CD4-positive, alpha-beta T cell treated with Interleukin-2 at 100 ng/mL for 4 hours (primary cell): Measurements from ENCODE around the gene C16orf78.

ENCODE experiments used
- DNase-seq: peaks from one replicate; pipeline ENCODE4 v3.0.0-alpha.2; 2020; ENCODE audit warnings: low spot score

Gene C16orf78

DNA sequence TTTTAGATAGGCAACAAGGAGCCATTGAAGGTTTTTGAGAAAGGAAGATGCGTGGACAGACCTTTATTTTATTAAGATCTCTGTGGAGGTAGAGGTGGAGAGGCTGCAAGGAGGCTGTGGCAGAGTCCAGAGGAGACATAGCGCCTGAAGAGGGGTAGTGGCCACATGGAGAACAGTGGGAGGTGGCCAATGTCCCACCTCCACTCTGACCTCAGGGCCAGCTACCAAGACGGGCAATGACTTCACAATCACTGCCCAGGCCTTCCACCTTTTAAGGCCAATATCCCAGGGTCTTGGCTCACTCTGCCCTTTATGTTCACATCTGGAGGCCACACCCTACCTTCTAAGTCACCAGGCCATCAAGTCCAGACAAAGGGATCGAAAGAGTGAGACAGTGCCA is at the start of gene C16orf78:
Gene C16orf78, plus strand, starts transcription at position 301 of the 400 bp plus-strand sequence. CDS start 136 bp downstream, outside the sequence.
- no peak for DNase-seq

DNA sequence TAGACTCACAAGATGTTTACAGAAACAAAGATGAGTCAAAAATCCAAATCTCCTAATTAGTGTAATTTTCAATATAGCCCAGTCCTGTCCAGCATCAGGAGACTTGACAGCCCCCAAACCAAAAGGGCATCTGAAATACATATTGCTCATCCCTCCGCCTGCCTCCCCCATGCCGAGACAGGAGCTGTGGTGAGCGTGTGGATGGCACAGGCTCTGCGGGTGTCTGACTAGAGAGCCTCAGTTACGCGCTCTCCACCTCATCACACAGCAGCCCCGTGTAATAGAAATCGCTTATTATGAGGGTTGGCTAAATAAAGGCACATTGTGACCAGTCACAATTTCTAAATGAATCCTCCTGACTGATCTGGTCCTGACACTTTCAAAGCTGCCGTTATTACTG is 48.9 kb upstream of the C16orf78 start:
- no peak for DNase-seq

GRCh38 chr16:49327466-49327865 is 46.1 kb upstream of the C16orf78 start:
- no peak for DNase-seq

DNA sequence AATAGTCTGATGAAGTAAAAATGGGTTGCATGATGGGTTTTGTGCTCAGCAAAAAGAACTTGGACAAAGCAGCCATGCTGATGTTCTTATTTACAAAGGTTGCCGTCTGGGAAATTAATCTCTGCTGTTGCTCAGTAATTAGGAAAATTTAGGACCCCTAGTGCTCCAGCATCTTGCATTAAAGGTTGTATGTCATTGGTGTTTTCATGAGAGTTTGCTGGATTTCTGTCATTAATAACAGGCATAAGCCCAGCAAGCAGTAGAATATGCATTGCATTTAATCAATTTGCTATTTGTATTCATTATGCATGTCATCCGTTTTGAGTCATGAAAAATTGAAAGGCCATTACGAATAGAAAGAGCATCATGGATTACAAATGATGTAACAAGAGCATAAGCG is 45.3 kb upstream of the C16orf78 start:
- no peak for DNase-seq

GRCh38 chr16:49330562-49331201 is 42.9 kb upstream of the C16orf78 start:
- DNase-seq: no peak

DNA sequence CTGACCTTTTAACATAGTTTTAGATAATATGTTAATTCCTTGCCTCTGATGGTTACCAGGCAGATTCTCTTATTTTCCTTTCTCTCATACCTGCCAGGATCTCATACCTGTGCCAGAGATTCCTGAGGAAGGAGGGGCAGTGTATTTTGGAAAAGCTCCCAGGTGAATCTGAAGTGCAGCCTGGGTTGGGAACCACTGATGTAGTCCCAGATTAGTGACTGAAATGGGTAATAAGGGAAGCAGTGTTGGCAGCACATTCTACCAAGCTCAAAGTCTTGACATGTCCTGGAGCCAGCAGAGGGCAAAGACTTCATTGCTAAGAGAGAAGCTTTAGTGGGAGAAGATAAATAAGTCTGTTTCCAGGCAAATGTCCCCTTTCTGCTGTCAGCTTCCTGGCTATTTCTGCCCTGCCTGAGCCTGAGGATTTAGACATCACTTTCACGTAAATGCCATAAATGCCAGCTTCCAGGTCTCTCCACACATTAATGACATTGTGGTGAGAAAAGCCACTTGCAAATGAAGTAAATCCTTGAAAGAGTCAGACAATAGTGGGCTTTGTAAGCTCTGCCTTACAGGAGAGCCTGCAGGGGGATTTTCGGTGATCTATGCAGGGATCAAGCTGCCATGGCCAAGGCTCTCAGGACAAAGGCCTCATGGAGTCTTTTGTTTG is 40.9 kb upstream of the C16orf78 start:
- DNase-seq: no peak

- DNase-seq: no peak
Observed at GRCh38 chr16:49333259-49333597, 40.4 kb upstream of the C16orf78 start.

DNA sequence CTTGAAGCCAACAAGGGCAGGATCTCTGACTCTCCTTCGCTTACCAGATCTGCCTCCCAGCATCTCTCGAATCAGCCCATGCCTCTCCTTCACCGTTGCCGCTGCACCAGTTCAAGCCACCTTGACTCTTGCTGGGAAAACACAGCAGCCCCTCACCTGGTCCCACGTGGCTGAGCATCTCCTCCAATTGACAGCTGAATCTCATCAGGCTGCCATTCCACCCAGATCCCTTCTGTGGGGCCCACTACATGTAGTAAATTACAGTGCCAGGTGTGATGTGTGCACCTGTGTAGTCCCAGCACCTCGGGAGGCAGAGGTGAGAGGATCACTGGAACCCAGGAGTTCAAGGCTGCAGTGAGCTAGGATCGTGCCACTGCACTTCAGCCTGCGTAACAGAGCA is 37.8 kb upstream of the C16orf78 start:
- no peak for DNase-seq

DNA sequence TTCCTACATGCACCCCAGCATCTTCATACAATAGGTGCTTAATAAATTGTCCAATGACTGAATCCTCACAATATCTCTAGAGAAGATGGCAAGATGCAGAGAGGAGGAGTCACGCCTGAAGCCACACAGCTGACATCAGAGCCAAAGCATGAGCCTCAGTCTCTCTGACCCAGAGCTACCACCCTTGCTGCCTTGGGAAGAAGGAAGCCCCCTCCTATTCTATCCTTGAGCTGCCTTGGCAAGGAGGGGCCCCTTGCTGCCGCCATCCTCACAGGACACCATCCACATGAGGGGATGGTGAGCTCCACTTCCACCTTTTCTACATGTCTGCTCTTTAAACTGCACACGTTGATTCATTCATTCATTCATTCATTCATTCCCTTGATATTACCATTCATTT is 37.0 kb upstream of the C16orf78 start:
- DNase-seq: no peak

GRCh38 chr16:49337814-49338350 is 35.7 kb upstream of the C16orf78 start:
- DNase-seq: no peak

- DNase-seq: no peak
Observed at GRCh38 chr16:49338611-49339265, 34.9 kb upstream of the C16orf78 start.

DNA sequence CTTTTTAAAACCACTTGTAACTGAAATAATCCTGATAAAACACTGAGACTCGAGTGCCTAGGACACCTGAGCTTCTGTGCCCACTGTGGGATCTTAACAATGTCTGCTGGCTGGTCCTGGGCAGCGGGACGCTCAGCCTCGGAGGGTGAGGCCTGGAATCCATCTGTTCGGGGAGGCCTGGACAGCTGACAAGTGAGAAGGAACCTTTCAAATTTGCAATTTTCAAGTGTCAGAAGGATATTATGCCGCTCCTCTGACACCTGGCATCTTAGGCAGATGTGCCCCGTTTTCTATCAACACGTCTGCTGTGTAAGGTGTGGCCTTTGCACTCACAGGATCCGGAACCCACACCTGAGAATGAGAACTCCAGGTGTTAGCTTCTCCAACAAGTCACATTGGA is 33.1 kb upstream of the C16orf78 start:
- DNase-seq: no peak

- no peak for DNase-seq
Observed at GRCh38 chr16:49341706-49342105, 31.9 kb upstream of the C16orf78 start.

GRCh38 chr16:49342336-49343265 is 31.0 kb upstream of the C16orf78 start:
- no peak for DNase-seq

DNA sequence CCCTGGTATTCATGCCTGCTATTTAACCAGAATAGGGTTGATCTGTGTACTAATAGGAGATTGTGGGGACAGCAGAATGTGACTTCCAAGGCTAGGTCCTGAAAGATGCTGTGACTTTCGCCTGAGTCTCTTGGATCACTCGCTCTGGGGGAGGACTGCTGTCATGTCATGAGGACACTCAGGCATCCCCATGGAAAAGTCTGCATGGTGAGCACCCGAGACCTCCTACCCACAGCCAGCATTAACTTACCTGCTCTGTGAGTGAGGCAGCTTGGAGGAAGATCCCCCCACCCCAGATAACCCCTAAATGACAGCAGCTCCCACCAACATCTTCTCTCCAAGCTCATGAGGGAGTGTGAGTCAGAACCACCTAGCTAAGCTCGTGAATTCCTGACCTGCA is 30.3 kb upstream of the C16orf78 start:
- DNase-seq: no peak

GRCh38 chr16:49344401-49344800 is 29.2 kb upstream of the C16orf78 start:
- no peak for DNase-seq

GRCh38 chr16:49345829-49346228 is 27.8 kb upstream of the C16orf78 start:
- DNase-seq: no peak

DNA sequence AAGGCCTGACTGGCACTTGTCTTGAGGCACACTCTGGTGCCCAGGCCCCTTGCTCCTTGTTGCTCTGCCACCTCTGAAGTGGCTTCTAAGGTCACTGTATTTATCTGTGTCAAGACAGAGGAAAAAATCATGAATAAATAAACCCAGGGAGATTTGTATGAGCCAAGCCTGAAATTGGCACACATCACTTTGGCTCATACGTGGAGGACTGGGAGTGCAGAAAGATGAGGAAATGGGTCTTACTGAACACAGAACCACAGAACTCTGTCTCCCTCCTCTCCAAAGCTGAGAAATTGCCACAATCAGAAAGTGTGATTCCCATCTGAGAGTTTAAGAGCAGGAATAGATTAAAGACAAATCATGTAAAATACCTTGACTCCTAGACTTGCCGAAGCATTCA is 27.1 kb upstream of the C16orf78 start:
- no peak for DNase-seq

DNA sequence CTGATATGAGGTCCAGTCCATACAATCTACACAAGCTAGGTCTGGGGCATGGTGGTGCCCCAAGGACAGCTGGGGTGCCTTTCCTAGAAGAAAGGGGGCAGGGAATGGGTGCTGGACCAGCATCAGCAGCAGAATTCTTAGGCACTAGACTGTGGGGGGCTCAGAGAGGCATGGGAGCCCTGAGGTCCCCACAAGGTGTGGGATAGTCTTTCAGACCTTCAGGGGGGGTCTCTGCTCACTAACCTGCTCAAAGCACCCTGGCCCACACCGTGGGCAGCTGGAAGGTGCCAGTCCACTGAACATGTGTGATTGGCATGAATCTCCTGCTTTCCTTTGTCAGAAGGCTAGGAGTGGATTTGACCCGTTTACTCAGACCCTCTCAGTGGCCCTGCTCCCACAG is 26.1 kb upstream of the C16orf78 start:
- DNase-seq: no peak

DNA sequence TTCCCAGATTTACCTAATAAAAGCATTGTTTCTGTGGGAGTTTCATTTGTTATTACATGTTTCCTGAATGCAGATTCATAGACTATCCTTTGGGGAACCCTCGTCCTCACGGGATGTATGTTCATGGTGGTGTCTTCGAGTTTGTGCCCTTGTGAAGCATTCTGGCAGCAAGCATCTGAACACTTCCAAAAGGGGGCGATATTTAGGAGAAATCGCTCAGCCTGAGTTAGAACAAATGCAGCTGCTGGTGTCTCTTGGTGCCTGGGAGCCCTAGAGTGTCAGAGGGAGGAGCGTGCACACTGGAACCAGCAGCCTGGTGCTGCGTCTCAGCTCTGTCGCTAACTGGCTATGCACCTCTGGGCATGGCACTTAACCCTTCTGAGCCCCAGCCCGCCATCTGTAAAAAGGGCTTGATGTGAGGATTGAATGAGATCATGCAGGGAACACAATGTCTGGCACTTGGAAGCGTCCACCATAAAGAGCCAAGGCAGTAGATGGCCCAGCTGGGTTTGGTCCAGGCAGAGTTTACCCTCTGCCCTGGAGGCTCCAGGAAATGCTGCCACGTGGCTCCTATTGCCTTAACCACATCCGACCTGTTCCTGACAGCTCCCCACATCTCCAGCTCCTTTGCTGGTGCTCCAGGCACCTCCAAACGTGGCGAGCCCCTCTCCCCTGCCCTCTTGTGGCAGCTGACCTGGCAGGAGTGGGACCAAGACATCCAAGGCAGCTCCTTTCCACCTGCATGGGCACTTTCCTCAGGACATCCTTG is 25.0 kb upstream of the C16orf78 start:
- no peak for DNase-seq

DNA sequence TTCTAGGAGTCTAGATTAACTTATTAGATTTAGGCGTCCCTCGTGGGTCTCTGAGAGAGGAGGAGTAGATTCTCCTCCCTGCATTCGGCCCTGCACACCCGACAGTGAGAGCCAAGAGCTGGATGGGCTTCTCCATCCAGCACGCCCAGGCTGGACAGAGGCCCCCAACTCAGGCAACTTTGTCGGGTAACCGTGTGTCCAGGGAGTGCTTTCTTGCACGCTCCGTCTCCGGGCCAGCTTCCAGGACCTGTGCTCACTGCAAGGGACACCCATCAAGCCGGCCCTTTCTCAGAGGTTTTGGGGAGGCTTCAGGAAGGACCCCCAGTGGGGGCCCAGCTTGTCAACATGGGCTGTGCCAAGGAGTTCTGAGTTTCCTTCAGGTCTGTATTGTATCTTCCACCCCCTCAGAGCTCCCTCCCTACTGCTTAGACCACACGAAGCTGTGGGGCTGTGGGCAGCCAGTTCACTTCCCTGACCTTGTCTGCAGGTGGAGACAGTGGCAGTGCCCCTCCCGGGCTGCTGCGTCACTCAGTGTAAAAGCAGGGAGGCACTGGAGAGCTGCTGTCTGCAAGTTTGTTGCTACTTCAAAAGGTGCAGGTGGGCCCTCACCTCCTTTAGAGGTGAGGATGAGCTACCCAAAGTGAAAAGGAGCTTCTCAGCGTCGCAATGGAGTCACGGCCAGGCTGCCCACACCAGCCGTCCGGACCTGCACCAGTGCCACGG is 24.0 kb upstream of the C16orf78 start:
- DNase-seq: no peak
